SK-N-SH treated with all-trans-retinoic acid at 6 μM for 48 hours (cell line): Measurements from ENCODE around the gene MDH1B.
A peak's percentile ranks its signal among the peaks of the same experiment; 100 is the strongest.

Experiments
- ATAC-seq: fragments of 200-7000 bp; cut with Tn5 transposase; 3 replicates; pipeline ENCODE4 v1.9.1; 2020; ENCODE audit warnings: mild to moderate bottlenecking, moderate library complexity
- ARNTL ChIP-seq: fragments of 450-650 bp; formaldehyde crosslinking; IDR thresholded peaks from 2 replicates; pipeline ENCODE4 v1.5.0; 2020; ENCODE audit warnings: low read depth, mild to moderate bottlenecking, moderate library complexity, borderline replicate concordance
- CREB5 ChIP-seq: fragments of 250-450 bp; sonication (Bioruptor Pico); IDR thresholded peaks from 2 replicates; pipeline ENCODE4 v1.5.1; 2020; ENCODE audit warnings: low read depth, mild to moderate bottlenecking, moderate library complexity
- CSDC2 ChIP-seq: fragments of 250-450 bp; sonication (Bioruptor Pico); IDR thresholded peaks from 2 replicates; pipeline ENCODE4 v1.5.0; 2020; ENCODE audit warnings: mild to moderate bottlenecking, moderate library complexity
- CSRNP3 ChIP-seq: fragments of 250-450 bp; sonication (Bioruptor Pico); IDR thresholded peaks from 2 replicates; pipeline ENCODE4 v1.5.1; 2021; ENCODE audit warnings: mild to moderate bottlenecking, moderate library complexity
- ESRRG ChIP-seq: fragments of 250-450 bp; sonication (Bioruptor Pico); IDR thresholded peaks from 2 replicates; pipeline ENCODE4 v1.6.1; 2021; ENCODE audit warnings: mild to moderate bottlenecking
- GLIS3 ChIP-seq: fragments of 250-450 bp; sonication (Bioruptor Pico); IDR thresholded peaks from 2 replicates; pipeline ENCODE4 v1.5.0; 2020; ENCODE audit warnings: mild to moderate bottlenecking, moderate library complexity
- ISL1 ChIP-seq: fragments of 250-450 bp; sonication (Bioruptor Pico); IDR thresholded peaks from 2 replicates; pipeline ENCODE4 v2.1.2; 2022; ENCODE audit warnings: mild to moderate bottlenecking, moderate library complexity
- OSR1 ChIP-seq: fragments of 250-450 bp; sonication (Bioruptor Pico); IDR thresholded peaks from 2 replicates; pipeline ENCODE4 v1.8.0; 2022; ENCODE audit warnings: moderate library complexity, mild to moderate bottlenecking, inconsistent platforms
- POU6F1 ChIP-seq: fragments of 250-450 bp; sonication (Bioruptor Pico); IDR thresholded peaks from 2 replicates; pipeline ENCODE4 v1.8.0; 2021; ENCODE audit warnings: low read depth, mild to moderate bottlenecking, moderate library complexity, borderline replicate concordance
- PPARA ChIP-seq: fragments of 250-450 bp; sonication (Bioruptor Pico); IDR thresholded peaks from 2 replicates; pipeline ENCODE4 v1.5.0; 2020; ENCODE audit warnings: mild to moderate bottlenecking, borderline replicate concordance
- RARB ChIP-seq: fragments of 250-450 bp; sonication (Bioruptor Pico); IDR thresholded peaks from 2 replicates; pipeline ENCODE4 v1.8.0; 2021; ENCODE audit warnings: mild to moderate bottlenecking, moderate library complexity
- SNAI2 ChIP-seq: fragments of 250-450 bp; sonication (Bioruptor Pico); IDR thresholded peaks from 2 replicates; pipeline ENCODE4 v1.5.0; 2020; ENCODE audit warnings: mild to moderate bottlenecking, moderate library complexity
- TCF4 ChIP-seq: fragments of 250-450 bp; sonication (Bioruptor Pico); IDR thresholded peaks from 2 replicates; pipeline ENCODE4 v1.8.0; 2021; ENCODE audit warnings: mild to moderate bottlenecking, moderate library complexity, borderline replicate concordance
- TOX ChIP-seq: fragments of 250-450 bp; sonication (Bioruptor Pico); IDR thresholded peaks from 2 replicates; pipeline ENCODE4 v1.8.0; 2021; ENCODE audit warnings: mild to moderate bottlenecking, moderate library complexity, borderline replicate concordance
- TSHZ2 ChIP-seq: fragments of 250-450 bp; sonication (Bioruptor Pico); IDR thresholded peaks from 2 replicates; pipeline ENCODE4 v1.5.0; 2020; ENCODE audit warnings: mild to moderate bottlenecking, moderate library complexity
- ZC3H10 ChIP-seq: fragments of 250-450 bp; sonication (Bioruptor Pico); IDR thresholded peaks from 2 replicates; pipeline ENCODE4 v1.5.1; 2021; ENCODE audit warnings: mild to moderate bottlenecking, moderate library complexity
- ZFP3 ChIP-seq: fragments of 250-450 bp; sonication (Bioruptor Pico); IDR thresholded peaks from 2 replicates; pipeline ENCODE4 v1.5.0; 2020; ENCODE audit warnings: mild to moderate bottlenecking, moderate library complexity
- ZFP30 ChIP-seq: fragments of 450-650 bp; formaldehyde crosslinking; IDR thresholded peaks from 2 replicates; pipeline ENCODE4 v1.5.0; 2022; ENCODE audit warnings: mild to moderate bottlenecking, moderate library complexity
- ZNF565 ChIP-seq: fragments of 450-650 bp; formaldehyde crosslinking; conservative IDR thresholded peaks from 2 replicates; pipeline ENCODE4 v1.5.0; 2020; ENCODE audit warnings: low read depth, mild to moderate bottlenecking, moderate library complexity
- ZNF70 ChIP-seq: fragments of 450-650 bp; formaldehyde crosslinking; IDR thresholded peaks from 2 replicates; pipeline ENCODE4 v1.5.0; 2020; ENCODE audit warnings: mild to moderate bottlenecking, moderate library complexity
- ZNF8 ChIP-seq: fragments of 450-650 bp; formaldehyde crosslinking; IDR thresholded peaks from 2 replicates; pipeline ENCODE4 v1.5.0; 2020; ENCODE audit warnings: mild to moderate bottlenecking, moderate library complexity

Gene MDH1B

GRCh38 chr2:206784559-206785353 lies 19.6 kb upstream of the MDH1B start:
- no peak for TF ChIP-seq CSRNP3 (CRISPR knock-in tag)
- no peak for TF ChIP-seq ZNF70 (CRISPR knock-in tag)
- TF ChIP-seq TCF4 (CRISPR knock-in tag) = no peak
- TF ChIP-seq ZNF8 = no peak
- TF ChIP-seq RARB (CRISPR knock-in tag) = no peak
- no peak for TF ChIP-seq TOX (CRISPR knock-in tag)
- no peak for TF ChIP-seq SNAI2 (CRISPR knock-in tag)
- no peak for TF ChIP-seq ARNTL
- TF ChIP-seq ZFP3 (CRISPR knock-in tag) = no peak
- TF ChIP-seq ESRRG = no peak
- TF ChIP-seq GLIS3 (CRISPR knock-in tag) = no peak
- no peak for TF ChIP-seq PPARA (CRISPR knock-in tag)
- TF ChIP-seq ZC3H10 (CRISPR knock-in tag) = no peak
- TF ChIP-seq ISL1 (CRISPR knock-in tag) = no peak
- ATAC-seq = no peak

GRCh38 chr2:206783718-206784117 lies 18.6 kb upstream of the MDH1B start:
- no peak for TF ChIP-seq POU6F1
- no peak for TF ChIP-seq SNAI2 (CRISPR knock-in tag)
- no peak for TF ChIP-seq OSR1 (CRISPR knock-in tag)
- no peak for TF ChIP-seq ZNF565 (CRISPR knock-in tag)
- TF ChIP-seq CREB5 (CRISPR knock-in tag) = no peak
- no peak for TF ChIP-seq RARB (CRISPR knock-in tag)
- TF ChIP-seq ZNF8 = no peak
- no peak for TF ChIP-seq CSDC2 (CRISPR knock-in tag)
- TF ChIP-seq ZFP30 (CRISPR knock-in tag) = no peak
- no peak for TF ChIP-seq PPARA (CRISPR knock-in tag)
- no peak for TF ChIP-seq ZC3H10 (CRISPR knock-in tag)
- no peak for TF ChIP-seq ZFP3 (CRISPR knock-in tag)
- TF ChIP-seq ESRRG = no peak
- TF ChIP-seq ISL1 (CRISPR knock-in tag) = no peak
- no peak for TF ChIP-seq TSHZ2 (CRISPR knock-in tag)
- peak; percentile 67 for ATAC-seq

DNA sequence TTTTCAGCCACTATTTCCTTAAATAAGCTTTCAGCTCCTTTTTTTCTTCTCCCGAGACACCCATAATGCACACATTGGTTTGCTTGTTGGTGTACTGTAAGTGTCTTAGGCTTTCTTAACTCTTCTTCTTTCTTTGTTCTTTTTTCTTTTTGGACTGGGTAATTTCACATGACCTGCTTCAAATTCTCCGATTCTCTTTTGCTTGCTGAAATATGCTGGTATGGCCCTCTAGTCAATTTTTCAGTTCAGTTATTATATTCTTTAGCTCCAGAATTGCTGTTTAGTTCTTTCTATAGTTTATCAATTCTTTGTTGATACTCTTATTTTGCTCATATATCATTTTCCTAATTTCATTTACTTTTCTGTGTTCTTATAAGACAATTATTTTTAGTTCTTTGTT lies 15.5 kb upstream of the MDH1B start:
- TF ChIP-seq POU6F1 (no peak), ZFP3 (CRISPR knock-in tag) (no peak)
- TF ChIP-seq, all 23 proteins: peak for 0
- ATAC-seq = no peak
